Choroid plexus epithelial cell (primary cell): Measurements from ENCODE around the gene OR2J3.

Source experiments
- DNase-seq: peaks from one replicate; pipeline ENCODE4 v3.0.0-alpha.2; 2010; ENCODE audit warnings: low read depth
- H3K4me3 ChIP-seq: 2 replicates; pipeline ENCODE4 v1.5.1; 2011; ENCODE audit warnings: low read depth, mild to moderate bottlenecking, control low read depth, low read length, moderate library complexity
- CTCF ChIP-seq: conservative IDR thresholded peaks from 2 replicates; pipeline ENCODE4 v1.5.1; 2011; ENCODE audit warnings: low read depth, mild to moderate bottlenecking, control low read depth, inconsistent platforms, low read length, moderate library complexity

Gene OR2J3

GRCh38 chr6:29107758-29108157 lies at the start of gene OR2J3:
TSS of gene OR2J3 (plus strand) at chr6:29108058. CDS start at chr6:29111891, 3,833 bp downstream.
- no peak for TF ChIP-seq CTCF
- H3K4me3 ChIP-seq: no peak within 1 kb of the TSS
- DNase-seq: no peak

- no peak overlapping the region for H3K4me3 ChIP-seq
- TF ChIP-seq CTCF: peak; percentile 78
- peak; percentile 58 for DNase-seq
Measured at GRCh38 chr6:29071831-29072723, 35.8 kb upstream of the OR2J3 start.

GRCh38 chr6:29079203-29079602 lies 28.7 kb upstream of the OR2J3 start:
- TF ChIP-seq CTCF: no peak
- DNase-seq: no peak
- no peak overlapping the region for H3K4me3 ChIP-seq

GRCh38 chr6:29081312-29081711 lies 26.5 kb upstream of the OR2J3 start:
- no peak overlapping the region for H3K4me3 ChIP-seq
- TF ChIP-seq CTCF: no peak
- DNase-seq: no peak

GRCh38 chr6:29082457-29082856 lies 25.4 kb upstream of the OR2J3 start:
- no peak for TF ChIP-seq CTCF
- no peak overlapping the region for H3K4me3 ChIP-seq
- DNase-seq: no peak

- no peak within 1 kb of the TSS for H3K4me3 ChIP-seq
- DNase-seq: no peak
- TF ChIP-seq CTCF: no peak
Measured at GRCh38 chr6:29087213-29087612, 20.6 kb upstream of the OR2J3 start, which contains the start of gene OR2B3. TSS of gene OR2B3 (minus strand) at chr6:29087313. CDS start at chr6:29087248, 65 bp downstream.

GRCh38 chr6:29092957-29093356 lies 14.9 kb upstream of the OR2J3 start:
- TF ChIP-seq CTCF: no peak
- no peak overlapping the region for H3K4me3 ChIP-seq
- no peak for DNase-seq
